B cell (primary cell): ENCODE results near the gene KCNJ12.
"Not testable (repeated sequence)": the region's sequence is repeated elsewhere in the genome, so short reads cannot be mapped to it uniquely, and the experiment has no call there.

Experiments
- CTCF ChIP-seq: fragments of 200-600 bp; IDR thresholded peaks from one replicate; pipeline ENCODE4 v1.8.0; 2022; ENCODE audit warnings: antibody characterized with exemption, mild to moderate bottlenecking
- EZH2 ChIP-seq: IDR thresholded peaks from 2 replicates; pipeline ENCODE4 v1.6.1; 2012; ENCODE audit warnings: borderline replicate concordance, low read depth, mild to moderate bottlenecking, moderate library complexity, low read length; ENCODE audit not compliant: insufficient read depth, poor library complexity, severe bottlenecking

DNA sequence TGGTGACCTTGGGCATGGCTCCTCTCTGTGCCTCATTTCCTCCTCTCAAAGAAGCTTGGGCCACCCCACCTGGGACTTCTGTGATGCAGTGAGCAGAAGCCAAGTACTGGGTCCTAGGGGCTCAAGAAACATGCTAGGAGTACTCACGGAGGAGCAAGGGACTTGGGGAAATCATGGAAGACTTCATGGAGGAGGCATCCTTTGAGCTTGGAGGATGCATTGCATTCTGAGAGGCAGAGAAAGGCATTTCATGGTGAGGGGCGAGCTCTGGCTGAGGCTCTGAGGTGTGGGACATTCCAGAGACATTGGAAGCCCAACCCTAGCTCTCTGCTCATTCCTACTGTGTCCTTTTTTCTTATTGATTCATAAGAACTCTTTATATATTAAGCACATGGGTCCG, 26.8 kb downstream of the KCNJ12 start:
- TF ChIP-seq CTCF, EZH2: not testable (repeated sequence)
